KMS-11 (cell line): Measurements from ENCODE around the gene XPR1.

Experiments used
- H2AFZ ChIP-seq: fragments of 200-600 bp; sonication (generic); 2 replicates; pipeline ENCODE4 v1.6.1; 2016; ENCODE audit warnings: antibody characterized with exemption, mixed run types, low read depth
- H3K27ac ChIP-seq: fragments of 200-600 bp; sonication (generic); 2 replicates; pipeline ENCODE4 v1.6.1; 2016; ENCODE audit warnings: mild to moderate bottlenecking, mixed run types
- H3K27me3 ChIP-seq: fragments of 200-600 bp; sonication (generic); 2 replicates; pipeline ENCODE4 v1.6.1; 2017; ENCODE audit warnings: mild to moderate bottlenecking, low read depth, mixed run types, moderate library complexity; ENCODE audit not compliant: insufficient read depth
- H3K36me3 ChIP-seq: fragments of 200-600 bp; sonication (generic); 2 replicates; pipeline ENCODE4 v1.6.1; 2017; ENCODE audit warnings: mild to moderate bottlenecking, mixed run types; ENCODE audit not compliant: insufficient read depth
- H3K4me1 ChIP-seq: fragments of 200-600 bp; sonication (generic); 2 replicates; pipeline ENCODE4 v1.6.1; 2016; ENCODE audit warnings: mild to moderate bottlenecking, low read depth, mixed run types; ENCODE audit not compliant: poor library complexity, severe bottlenecking
- H3K4me2 ChIP-seq: fragments of 200-600 bp; sonication (generic); 2 replicates; pipeline ENCODE4 v1.7.0; 2016; ENCODE audit warnings: mild to moderate bottlenecking, mixed run types
- H3K4me3 ChIP-seq: fragments of 200-600 bp; sonication (generic); IDR thresholded peaks from 2 replicates; pipeline ENCODE4 v1.6.1; 2017; ENCODE audit warnings: low read depth, low read length, mixed read lengths; ENCODE audit not compliant: insufficient read depth
- H3K79me2 ChIP-seq: fragments of 200-600 bp; sonication (generic); 2 replicates; pipeline ENCODE4 v1.6.1; 2016; ENCODE audit warnings: low read depth, mixed run types; ENCODE audit not compliant: insufficient read depth
- H3K9ac ChIP-seq: fragments of 200-600 bp; sonication (generic); 2 replicates; pipeline ENCODE4 v1.6.1; 2016; ENCODE audit warnings: mild to moderate bottlenecking, mixed run types
- H4K20me1 ChIP-seq: fragments of 200-600 bp; sonication (generic); 2 replicates; pipeline ENCODE4 v1.6.1; 2016; ENCODE audit warnings: mild to moderate bottlenecking, mixed run types; ENCODE audit not compliant: insufficient read depth
- TF ChIP-seq, protein P1 (sequence below): fragments of 200-600 bp; sonication (generic); conservative IDR thresholded peaks from 2 replicates; pipeline ENCODE4 v1.6.1; 2017; ENCODE audit warnings: low read depth, mild to moderate bottlenecking, antibody characterized with exemption, low read length, moderate library complexity, mixed read lengths

Gene XPR1

DNA sequence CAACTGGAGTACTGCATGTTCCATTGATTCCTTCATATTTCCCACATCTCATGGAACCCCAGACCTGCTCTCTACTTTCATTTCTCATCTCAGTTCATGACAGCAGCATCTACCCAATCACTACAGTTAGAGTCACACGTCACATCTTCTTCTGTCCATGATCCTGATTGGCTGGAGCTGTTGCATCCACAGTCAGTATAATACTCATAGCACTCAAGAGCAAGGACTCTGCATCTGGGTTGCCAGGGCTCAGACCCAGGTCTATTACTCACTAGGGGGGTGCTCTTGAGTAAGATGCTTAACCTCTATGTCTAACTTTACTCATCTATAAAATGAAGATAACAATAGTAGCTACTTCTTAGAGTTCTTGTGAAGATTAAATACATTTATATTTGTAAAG lies 4.4 kb upstream of the XPR1 start:
- TF ChIP-seq, protein P1, sequence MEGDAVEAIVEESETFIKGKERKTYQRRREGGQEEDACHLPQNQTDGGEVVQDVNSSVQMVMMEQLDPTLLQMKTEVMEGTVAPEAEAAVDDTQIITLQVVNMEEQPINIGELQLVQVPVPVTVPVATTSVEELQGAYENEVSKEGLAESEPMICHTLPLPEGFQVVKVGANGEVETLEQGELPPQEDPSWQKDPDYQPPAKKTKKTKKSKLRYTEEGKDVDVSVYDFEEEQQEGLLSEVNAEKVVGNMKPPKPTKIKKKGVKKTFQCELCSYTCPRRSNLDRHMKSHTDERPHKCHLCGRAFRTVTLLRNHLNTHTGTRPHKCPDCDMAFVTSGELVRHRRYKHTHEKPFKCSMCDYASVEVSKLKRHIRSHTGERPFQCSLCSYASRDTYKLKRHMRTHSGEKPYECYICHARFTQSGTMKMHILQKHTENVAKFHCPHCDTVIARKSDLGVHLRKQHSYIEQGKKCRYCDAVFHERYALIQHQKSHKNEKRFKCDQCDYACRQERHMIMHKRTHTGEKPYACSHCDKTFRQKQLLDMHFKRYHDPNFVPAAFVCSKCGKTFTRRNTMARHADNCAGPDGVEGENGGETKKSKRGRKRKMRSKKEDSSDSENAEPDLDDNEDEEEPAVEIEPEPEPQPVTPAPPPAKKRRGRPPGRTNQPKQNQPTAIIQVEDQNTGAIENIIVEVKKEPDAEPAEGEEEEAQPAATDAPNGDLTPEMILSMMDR, result no peak
- H3K9ac ChIP-seq, result no peak overlapping the region
- H3K4me1 ChIP-seq, result peaks cover 5% of the 10 kb centered on the region
- H3K27ac ChIP-seq, result no peak overlapping the region
- no peaks in the 10 kb centered on the region for H4K20me1 ChIP-seq
- no peak overlapping the region for H2AFZ ChIP-seq
- H3K36me3 ChIP-seq, result no peaks in the 10 kb centered on the region
- no peak overlapping the region for H3K4me3 ChIP-seq
- H3K79me2 ChIP-seq, result 0 out of 2 replicates have a peak, but pooled peaks cover under 1% of the 10 kb centered on the region
- no peaks in the 10 kb centered on the region for H3K27me3 ChIP-seq
- no peak overlapping the region for H3K4me2 ChIP-seq

DNA sequence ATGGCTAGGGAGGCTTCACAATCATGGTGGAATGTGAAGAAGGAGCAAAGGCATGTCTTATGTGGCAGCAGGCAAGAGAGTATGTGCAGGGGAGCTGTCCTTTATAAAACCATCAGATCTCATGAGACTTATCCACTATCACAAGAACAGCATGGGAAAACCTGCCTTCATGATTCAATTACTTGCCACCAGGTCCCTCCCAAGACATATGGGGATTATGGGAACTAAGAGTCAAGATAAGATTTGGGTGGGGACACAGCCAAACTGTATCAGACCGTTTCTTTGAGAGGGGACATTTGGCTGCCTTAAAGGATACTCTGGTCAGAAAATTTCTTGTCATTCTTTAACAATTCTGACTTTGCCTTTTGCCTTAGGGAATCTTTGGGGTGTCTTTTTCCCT lies 3.2 kb upstream of the XPR1 start:
- H3K36me3 ChIP-seq, result no peaks in the 10 kb centered on the region
- no peak overlapping the region for H3K9ac ChIP-seq
- no peaks in the 10 kb centered on the region for H3K27me3 ChIP-seq
- H3K79me2 ChIP-seq, result peaks cover 12% of the 10 kb centered on the region
- TF ChIP-seq, protein P1, result no peak
- H3K4me1 ChIP-seq, result peaks cover 16% of the 10 kb centered on the region
- H4K20me1 ChIP-seq, result peaks cover 7% of the 10 kb centered on the region; the same call in 1 of the 2 replicates
- no peak overlapping the region for H3K4me3 ChIP-seq
- no peak overlapping the region for H3K4me2 ChIP-seq
- no peak overlapping the region for H2AFZ ChIP-seq
- no peak overlapping the region for H3K27ac ChIP-seq

DNA sequence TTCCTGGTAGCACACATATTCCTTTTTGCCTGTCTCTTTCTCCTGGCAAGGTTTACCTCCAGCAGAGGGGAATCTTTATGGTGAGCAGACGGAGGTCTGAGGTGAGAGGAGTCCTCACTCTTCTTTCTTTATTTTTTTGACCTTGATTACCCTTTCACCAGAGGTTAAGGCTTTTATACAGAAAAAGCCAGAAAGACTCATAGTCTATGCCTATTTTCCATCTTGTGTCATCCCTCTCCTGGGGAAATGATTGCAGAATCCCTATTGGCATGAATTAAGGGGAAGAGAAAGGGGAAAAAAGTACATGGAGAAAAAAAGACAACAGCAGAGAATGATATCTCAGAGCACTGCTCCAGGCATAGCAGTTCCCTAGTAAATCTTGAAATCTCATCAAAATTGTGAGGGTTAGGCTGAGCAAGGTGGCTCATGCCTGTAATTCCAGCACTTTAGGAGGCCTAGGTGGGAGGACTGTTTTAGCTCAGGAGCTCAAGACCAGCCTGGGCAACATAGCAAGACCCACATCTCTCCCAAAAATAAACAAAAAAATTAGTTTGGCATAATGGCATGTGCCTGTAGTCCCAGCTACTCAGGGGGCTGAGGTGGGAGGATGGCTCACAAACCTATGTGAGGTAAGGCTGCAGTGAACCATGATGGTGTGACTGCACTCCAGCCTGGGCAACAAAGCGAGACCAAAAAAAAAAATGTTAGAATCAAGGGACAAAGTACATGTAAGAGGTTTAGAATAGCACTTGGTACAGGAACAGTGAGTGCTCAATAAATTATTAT lies 1.2 kb upstream of the XPR1 start:
- Histone ChIP-seq H3K4me1 (peaks cover 31% of the 10 kb centered on the region), H3K27ac (no peak overlapping the region), H3K9ac (no peak overlapping the region), H3K79me2 (peaks cover 32% of the 10 kb centered on the region), H3K4me2 (no peak overlapping the region), H3K36me3 (no peaks in the 10 kb centered on the region), H3K4me3 (no peak overlapping the region), H3K27me3 (no peaks in the 10 kb centered on the region), H2AFZ (no peak overlapping the region; the same call in 1 of the 2 replicates), H4K20me1 (peaks cover 12% of the 10 kb centered on the region; the same call in 1 of the 2 replicates)
- TF ChIP-seq, protein P1, result no peak

DNA sequence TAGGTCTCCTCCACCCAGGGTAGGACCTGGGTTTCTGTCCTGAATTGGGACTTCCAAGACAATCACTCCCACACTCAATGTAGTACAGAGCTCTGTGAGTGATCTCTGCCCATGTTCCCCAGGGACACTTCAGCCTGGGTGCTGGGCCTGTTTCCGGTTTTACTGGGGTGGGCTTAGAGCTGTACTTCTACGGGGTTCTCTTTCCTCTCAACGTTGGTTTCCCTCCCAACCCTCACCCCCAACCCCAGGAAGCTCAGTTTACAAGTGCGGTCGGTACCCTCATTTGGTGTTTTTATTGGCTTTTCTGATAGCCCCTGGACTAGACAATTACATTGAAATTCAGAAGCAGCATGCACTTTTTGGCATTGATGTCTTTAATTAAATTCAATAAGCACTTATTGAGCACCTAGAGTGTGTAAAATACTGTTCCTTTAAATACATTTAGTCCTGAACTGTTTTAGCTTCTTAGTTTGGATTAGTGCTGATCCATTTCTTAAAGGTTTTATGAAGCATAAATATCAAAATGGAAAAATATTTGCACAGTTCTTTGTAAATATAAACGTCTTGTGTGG lies 542 bp upstream of the XPR1 start:
- Histone ChIP-seq H3K27me3 (no peaks in the 10 kb centered on the region), H4K20me1 (peaks cover 12% of the 10 kb centered on the region; the same call in 1 of the 2 replicates), H3K36me3 (no peaks in the 10 kb centered on the region), H3K79me2 (peaks cover 39% of the 10 kb centered on the region), H2AFZ (peak overlapping the region; percentile 48), H3K4me3 (no peak overlapping the region), H3K9ac (no peak overlapping the region), H3K4me2 (peak overlapping the region; percentile 26; the same call in 1 of the 2 replicates), H3K4me1 (peaks cover 31% of the 10 kb centered on the region), H3K27ac (no peak overlapping the region)
- TF ChIP-seq, protein P1, result peak; percentile 41; the same call in 1 of the 2 replicates
